ENCODE measurements around the gene CCS. TPM values are rescaled to one million over a fixed set of nuclear protein-coding genes. Genes with fewer than 3 reads are reported as not detected.

The CCS gene
- total RNA-seq, 1 donor from 2014 or later = 40.5 TPM

GRCh38 chr11:66626382-66626781, 33.4 kb downstream of the CCS start:
- peaks cover 30% of the 10 kb centered on the region for H3K4me1 ChIP-seq
- no peak for ATAC-seq
- H3K36me3 ChIP-seq = peaks cover 87% of the 10 kb centered on the region
- DNase-seq = no peak
- no peak for TF ChIP-seq CTCF (IDR thresholded peaks at IDR 0.05)
- no peaks in the 10 kb centered on the region for H3K27me3 ChIP-seq (ENCODE audit: low read depth)
- no peak overlapping the region for H3K4me3 ChIP-seq
- intact Hi-C loops (cut with DNase I) = no loop called here
- no peak overlapping the region for H3K27ac ChIP-seq
- no peaks in the 10 kb centered on the region for H3K9me3 ChIP-seq

- Histone ChIP-seq H3K4me1 (peaks cover 25% of the 10 kb centered on the region), H3K27ac (no peak overlapping the region), H3K27me3 (ENCODE audit: low read depth) (no peaks in the 10 kb centered on the region), H3K36me3 (peaks cover 84% of the 10 kb centered on the region), H3K4me3 (no peak overlapping the region), H3K9me3 (no peaks in the 10 kb centered on the region)
- no peak for ATAC-seq
- no peak for DNase-seq
- intact Hi-C loops (cut with DNase I) = no loop called here
- TF ChIP-seq CTCF (IDR thresholded peaks at IDR 0.05) = no peak
Measured at GRCh38 chr11:66626926-66627325, 33.9 kb downstream of the CCS start.

- intact Hi-C loops (cut with DNase I) = no loop called here
- no peaks in the 10 kb centered on the region for H3K27me3 ChIP-seq (ENCODE audit: low read depth)
- ATAC-seq = no peak
- H3K27ac ChIP-seq = no peak overlapping the region
- H3K36me3 ChIP-seq = peaks cover 80% of the 10 kb centered on the region
- H3K9me3 ChIP-seq = no peaks in the 10 kb centered on the region
- DNase-seq = no peak
- peaks cover 13% of the 10 kb centered on the region for H3K4me1 ChIP-seq
- TF ChIP-seq CTCF (IDR thresholded peaks at IDR 0.05) = no peak
- no peak overlapping the region for H3K4me3 ChIP-seq
Measured at GRCh38 chr11:66628061-66628603, 35.1 kb downstream of the CCS start.

GRCh38 chr11:66629356-66629755, 36.4 kb downstream of the CCS start:
- H3K27ac ChIP-seq = no peak overlapping the region
- peaks cover under 1% of the 10 kb centered on the region for H3K4me1 ChIP-seq
- DNase-seq (no peak), ATAC-seq (no peak)
- no peak overlapping the region for H3K4me3 ChIP-seq
- intact Hi-C loops (cut with DNase I) = no loop called here
- peaks cover 73% of the 10 kb centered on the region for H3K36me3 ChIP-seq
- TF ChIP-seq CTCF (IDR thresholded peaks at IDR 0.05) = no peak
- H3K27me3 ChIP-seq (ENCODE audit: low read depth) = no peaks in the 10 kb centered on the region
- no peaks in the 10 kb centered on the region for H3K9me3 ChIP-seq

- Histone ChIP-seq H3K4me3 (no peak overlapping the region), H3K4me1 (no peaks in the 10 kb centered on the region), H3K27me3 (ENCODE audit: low read depth) (no peaks in the 10 kb centered on the region), H3K27ac (no peak overlapping the region), H3K36me3 (peaks cover 48% of the 10 kb centered on the region), H3K9me3 (no peaks in the 10 kb centered on the region)
- ATAC-seq (no peak), DNase-seq (no peak)
- TF ChIP-seq CTCF (IDR thresholded peaks at IDR 0.05) = no peak
- intact Hi-C loops (cut with DNase I) = no loop called here
Measured at GRCh38 chr11:66631883-66632282, 38.9 kb downstream of the CCS start.

- no peak for TF ChIP-seq CTCF (IDR thresholded peaks at IDR 0.05)
- Histone ChIP-seq H3K9me3 (no peaks in the 10 kb centered on the region), H3K4me3 (no peak overlapping the region), H3K27me3 (ENCODE audit: low read depth) (no peaks in the 10 kb centered on the region), H3K27ac (no peak overlapping the region), H3K4me1 (peaks cover 8% of the 10 kb centered on the region), H3K36me3 (peaks cover 37% of the 10 kb centered on the region)
- ATAC-seq = no peak
- intact Hi-C loops (cut with DNase I) = no loop called here
- no peak for DNase-seq
Measured at GRCh38 chr11:66632952-66633351, 40.0 kb downstream of the CCS start.
